ENCODE data around the gene RMND5B.
"Not testable (repeated sequence)": the region's sequence is repeated elsewhere in the genome, so short reads cannot be mapped to it uniquely, and the experiment has no call there.

Gene RMND5B, protein sequence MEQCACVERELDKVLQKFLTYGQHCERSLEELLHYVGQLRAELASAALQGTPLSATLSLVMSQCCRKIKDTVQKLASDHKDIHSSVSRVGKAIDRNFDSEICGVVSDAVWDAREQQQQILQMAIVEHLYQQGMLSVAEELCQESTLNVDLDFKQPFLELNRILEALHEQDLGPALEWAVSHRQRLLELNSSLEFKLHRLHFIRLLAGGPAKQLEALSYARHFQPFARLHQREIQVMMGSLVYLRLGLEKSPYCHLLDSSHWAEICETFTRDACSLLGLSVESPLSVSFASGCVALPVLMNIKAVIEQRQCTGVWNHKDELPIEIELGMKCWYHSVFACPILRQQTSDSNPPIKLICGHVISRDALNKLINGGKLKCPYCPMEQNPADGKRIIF

DNA sequence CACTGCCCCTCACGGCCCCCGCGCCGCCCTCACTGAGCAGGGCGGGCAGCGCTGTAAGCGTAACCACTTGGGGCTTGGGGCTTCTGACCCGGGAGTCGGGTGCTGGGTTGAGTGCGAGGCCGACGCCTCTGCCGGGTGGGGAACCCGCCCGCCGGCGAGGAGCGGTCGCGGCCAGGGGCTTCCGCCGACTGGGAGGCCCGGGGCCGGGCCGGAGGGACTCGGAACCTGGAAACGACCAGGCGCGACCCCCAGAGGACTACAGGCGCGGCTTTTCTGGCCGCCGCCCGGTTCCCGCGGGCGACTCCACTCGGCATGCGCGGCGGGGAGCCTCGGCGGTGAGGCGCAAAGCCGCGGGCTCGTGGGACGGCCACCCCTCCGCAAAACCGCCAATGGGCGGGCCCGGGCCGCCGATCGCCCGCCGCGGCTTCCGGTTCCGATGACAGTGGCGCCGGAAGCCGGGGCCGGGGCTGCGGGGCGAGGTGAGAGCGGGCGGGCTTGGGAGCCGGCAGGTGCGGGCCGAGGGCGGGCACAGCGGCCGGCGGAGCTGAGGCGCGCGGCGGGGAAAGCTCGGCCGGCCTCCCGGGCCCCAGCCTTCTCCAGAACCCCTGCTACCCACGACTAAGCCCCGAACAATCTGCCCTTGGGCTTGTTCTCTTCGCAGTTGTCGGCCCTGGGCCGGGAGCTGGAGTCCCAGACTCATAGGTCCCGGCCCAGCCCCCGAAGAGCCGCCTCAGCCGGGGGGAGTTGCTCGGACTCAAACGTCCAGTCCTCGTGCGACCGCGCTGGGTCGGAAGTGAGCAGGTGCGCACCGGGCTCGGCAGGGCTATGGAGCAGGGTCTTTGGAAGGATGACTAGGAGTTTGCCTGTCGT, at the start of gene RMND5B:
Gene RMND5B, plus strand, starts transcription at position 439 of the 870 bp plus-strand sequence. CDS start 7,106 bp downstream, outside the sequence.
- DNase-seq: peak; percentile 77

DNA sequence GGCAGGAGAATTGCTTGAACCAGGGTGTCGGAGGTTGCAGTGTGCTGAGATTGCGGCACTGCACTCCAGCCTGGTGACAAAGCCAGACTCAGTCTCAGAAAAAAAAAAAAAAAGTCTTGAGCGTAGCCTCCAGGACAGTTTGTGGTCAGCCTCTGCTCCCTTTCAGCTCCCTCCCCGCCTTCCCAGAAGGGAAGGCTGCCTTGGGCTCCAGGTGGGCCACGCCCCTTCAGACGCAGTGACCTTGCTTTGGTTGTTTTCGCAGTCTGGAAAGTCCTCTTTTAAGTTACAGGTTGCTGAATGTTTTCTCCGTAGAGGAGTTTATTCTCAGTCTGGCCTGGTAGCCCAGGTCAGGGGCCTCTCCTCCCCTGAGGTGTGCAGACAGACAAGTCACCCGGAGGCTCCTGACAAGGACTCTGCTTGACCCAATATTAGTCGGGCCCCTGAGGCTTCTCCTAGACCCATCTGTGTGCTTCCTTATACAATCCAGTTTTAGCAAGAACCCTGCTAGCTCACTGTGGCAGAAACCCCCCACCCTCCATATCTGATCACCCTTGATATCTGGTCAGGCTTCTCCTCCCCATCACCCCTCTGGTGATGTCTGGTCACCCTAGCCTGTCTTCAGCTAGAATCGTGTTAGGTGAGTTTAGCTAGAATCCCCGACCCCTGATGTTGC, 49.1 kb upstream of the RMND5B start:
- DNase-seq: no peak

DNA sequence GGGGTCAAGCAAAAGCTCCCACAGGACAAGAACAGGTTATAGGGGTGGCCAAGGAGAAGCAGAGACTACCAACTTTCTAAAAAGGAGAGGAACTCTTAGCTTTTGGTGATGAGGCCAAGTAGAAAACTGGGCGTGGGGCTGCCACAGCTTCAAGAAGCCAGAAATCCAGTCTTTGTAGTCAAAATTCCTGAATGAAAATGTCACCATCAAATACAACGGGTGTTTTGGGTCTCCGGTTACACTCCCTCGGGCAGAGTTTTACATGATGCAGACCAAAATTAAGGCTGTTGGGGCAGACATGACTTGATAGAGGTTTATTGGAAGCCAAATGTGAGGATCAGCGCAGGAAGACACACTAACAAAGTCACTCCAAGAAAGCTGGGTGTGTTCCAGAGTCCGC, 46.9 kb upstream of the RMND5B start:
- no peak for DNase-seq

DNA sequence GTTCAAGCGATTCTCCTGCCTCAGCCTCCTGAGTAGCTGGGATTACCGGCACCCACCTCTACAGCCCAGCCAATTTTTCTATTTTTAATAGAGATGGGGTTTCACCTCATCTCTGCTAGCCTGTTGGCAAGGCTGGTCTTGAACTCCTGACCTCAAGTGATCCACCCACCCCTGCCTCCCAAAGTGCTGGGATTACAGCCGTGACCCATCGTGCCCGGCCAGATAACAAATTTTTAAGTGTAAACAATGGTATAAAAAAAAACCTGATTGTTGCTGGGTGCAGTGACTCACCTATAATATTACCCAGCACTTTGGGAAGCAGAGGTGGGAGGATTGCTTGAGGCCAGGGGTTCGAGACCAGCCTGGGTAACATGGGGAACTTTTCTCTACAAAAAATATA, 45.5 kb upstream of the RMND5B start:
- no peak for DNase-seq

DNA sequence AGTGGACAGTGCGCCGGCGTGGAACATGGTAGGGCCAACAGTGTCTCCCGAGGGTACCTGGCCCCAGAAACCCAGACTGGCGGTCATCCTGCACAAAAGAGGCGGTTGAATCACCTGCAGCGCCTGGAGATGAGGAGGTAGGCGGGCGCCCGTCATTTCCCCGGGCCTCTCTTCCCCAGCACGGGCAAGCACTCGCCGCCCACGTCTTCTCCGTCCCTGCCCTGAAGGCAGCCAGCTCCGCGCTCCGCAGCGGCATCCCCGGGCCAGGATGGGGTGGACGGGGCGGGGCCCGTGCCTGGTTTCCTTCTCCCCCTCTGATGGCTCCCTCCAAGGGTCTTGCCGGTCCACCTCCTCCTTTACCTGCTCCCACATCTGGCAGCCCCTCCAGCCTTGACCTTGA, 44.5 kb upstream of the RMND5B start:
- DNase-seq: no peak

DNA sequence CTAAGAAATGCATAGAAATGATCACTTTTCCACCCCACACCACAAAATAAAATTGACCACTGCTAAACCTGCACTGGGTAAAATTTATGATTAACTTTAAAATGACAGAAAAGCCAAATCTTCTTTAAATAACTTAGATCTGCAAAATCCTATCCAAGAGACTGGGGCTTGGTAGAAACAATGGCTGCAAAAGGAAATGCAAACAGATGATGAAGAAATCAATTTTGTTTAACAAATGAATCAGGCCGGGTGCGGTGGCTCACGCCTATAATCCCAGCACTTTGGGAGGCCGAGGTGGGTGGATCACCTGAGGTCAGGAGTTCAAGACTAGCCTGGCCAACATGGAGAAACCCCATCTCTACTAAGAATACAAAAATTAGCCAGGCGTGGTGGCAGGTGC, 43.6 kb upstream of the RMND5B start:
- not testable (repeated sequence) for DNase-seq

DNA sequence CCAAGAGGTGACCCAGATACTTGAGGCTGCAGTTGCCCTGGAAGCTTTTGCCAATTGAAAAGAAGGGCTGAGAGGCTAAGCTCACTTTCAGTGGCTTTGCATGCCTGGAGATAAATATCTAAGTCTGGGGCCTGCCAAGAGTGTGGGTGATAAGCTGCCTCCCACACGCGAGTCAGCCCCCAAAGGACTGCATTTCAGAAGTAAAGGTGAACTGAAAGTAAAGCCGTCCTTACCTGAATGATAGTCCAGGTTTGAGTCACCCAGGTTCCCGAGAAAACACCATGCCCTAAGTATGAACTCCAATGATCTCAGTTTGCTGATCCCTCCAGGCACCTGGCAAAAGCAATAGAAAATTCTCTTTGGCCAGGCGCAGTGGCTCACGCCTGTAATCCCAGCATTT, 40.0 kb upstream of the RMND5B start:
- no peak for DNase-seq

DNA sequence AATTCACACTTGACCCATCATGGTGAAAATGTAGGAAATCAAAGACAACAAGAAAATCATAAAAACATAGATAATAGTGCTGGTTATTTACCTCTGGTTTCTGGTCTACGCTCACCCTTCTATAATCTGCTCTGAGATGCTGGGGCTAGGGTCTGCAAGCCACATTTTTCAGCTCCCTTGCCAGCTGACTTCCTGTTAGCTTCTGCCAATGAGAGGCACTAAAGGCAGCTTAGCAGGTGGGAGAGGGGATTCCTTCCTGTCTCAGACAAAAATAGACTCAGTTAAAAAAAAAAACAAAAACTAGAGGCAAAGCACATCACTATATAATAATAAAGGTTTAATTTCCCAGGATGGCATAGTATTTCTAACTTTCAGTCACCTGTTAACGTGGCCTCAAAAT, 37.7 kb upstream of the RMND5B start:
- DNase-seq: no peak

DNA sequence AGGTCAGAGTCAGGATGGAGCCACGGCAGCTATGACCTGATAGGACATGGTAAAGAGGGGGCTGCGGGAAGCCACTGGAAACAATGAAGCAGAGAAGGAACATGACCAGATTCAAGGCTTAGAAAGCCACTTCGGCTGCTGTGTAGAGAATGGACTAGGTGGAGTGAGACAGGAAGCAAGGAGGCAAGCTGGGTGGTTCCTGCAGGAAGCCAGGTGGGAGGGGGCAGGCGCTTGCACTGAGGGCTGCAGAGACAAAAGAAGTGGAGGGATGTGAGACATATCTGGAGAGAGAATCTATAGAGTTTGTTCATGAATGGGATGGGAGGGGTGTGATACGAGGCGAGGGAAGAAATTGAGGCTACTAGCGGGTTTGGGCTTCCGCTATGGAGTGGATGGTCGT, 36.5 kb upstream of the RMND5B start:
- DNase-seq: no peak

DNA sequence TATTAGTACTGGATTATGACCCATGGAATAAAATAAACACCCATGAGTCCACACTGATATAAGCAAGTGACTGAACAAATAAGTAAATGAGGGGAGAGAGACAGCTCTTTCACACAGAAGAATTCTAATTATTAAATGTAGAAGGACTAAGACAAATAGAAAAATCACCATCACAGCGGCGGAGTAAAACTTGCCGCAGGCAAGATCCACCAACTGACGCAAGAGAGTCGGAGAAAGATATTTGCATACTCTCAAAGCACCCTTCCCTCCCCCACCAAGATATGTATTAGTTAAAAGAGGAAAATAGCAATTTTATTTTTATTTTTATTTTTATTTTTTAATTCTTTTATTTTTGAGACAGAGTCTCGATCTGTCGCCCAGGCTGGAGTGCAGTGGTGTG, 32.1 kb upstream of the RMND5B start:
- DNase-seq: no peak

DNA sequence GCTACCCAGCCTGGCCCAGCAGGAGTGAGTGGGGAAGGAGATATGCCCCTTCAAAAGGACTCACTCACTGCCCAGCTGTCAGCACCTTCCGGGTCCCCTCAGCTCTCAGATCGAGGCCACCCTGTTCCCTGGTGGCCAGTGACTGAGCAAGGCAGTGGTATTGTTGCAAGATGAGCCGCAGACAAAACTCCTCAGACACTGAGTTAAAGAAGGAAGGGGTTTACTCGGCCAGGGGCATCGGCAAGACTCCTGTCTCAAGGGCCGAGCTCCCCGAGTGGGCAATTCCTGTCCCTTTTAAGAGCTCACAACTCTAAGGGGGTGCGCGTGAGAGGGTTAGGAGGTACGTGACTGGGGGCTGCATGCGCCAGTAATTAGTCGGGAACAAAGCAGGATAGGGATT, 27.2 kb upstream of the RMND5B start:
- DNase-seq: no peak

DNA sequence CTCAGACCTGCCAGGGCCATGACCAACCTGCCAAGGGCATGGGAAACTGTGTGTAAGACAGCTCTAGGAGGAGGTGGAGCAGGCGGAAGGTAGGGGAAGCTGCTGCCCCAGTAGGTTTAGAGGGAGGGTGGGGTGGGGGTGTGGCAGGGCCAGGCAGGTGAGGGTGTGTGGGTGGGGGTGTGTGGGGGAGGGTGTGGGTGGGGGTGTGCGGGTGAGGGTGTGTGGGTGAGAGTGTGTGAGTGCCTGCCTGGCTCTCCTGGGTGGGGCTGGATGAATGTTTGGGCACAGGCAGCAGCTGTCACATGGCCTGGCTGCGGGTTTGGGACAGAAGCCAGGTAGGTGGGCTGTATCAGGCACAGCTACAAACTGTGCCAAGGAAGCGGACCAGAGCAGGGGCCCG, 26.3 kb upstream of the RMND5B start:
- DNase-seq: no peak

DNA sequence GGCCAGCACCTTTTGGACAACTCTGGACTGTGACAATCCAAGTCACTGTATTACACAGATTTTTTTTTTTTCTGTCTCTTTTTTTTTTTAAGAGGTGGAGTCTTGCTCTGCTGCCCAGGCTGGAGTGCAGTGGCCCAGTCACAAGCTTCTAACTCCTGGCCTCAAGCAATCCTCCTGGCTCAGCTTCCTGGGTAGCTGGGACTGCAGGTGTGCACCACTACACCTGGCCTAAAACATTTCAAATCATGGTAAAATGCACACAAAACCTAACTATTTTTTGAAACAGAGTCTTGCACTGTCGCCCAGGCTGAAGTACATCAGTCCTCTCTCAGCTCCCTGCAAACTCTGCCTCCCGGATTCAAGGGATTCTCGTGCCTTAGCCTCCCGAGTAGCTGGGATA, 24.7 kb upstream of the RMND5B start:
- DNase-seq: no peak

DNA sequence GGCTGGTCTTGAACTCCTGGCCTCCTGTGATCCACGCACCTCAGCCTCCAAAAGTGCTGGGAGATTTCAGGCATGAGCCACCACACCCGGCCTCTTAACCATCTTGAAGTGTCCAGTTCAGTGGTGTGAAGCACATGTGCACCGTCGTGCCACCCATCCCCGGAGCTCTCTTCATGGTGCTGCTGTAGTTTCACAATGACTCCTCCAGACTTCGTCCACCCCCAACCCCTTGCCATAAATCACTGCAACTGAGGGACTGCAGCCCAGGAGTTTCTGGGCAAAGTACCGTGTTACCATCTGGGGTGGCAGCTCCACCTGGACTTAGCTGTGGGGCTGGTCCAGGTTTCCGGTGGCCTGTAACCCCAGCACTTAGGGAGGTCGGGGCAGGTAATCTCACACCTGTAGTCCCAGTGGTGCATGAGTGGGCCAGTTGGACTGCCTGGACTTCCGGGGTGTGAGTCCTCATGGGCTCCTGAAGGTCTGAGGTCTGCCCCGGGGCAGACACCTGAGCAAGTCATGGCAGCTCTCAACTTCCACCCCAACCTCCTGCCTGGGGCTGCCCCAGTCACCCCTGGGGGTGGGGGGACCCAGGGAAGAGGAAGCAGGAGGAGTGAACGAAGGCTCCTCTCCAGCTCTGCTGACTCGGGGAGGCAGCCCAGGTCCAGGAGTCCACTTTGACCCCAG, 24.1 kb upstream of the RMND5B start:
- no peak for DNase-seq

DNA sequence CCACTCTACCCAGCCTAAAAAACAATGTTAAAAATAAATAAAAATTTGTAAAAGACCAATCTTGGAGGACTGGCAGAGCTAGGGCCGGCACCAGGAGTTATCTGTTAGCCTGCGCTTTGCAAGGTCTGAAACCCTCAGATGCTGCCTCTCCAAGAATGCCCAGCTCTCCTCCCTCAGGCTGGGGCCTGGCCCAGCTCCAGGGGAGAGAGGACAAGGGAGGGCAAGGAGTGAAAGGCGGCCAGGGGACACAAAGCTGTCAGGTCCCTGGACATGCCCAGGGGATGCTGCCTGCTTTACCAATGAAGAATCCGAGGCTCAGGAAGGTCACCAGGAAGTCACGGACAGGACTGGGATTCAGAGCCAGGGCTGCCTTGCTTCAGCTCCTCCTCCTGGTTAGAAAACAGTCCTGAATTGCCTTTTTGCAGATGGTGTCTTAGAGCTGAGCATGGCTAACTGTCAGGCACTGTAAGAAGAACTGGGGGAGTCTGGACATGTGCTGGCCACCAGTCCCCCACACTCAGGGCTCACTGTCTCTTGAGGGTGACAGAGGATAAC, 23.0 kb upstream of the RMND5B start:
- no peak for DNase-seq

DNA sequence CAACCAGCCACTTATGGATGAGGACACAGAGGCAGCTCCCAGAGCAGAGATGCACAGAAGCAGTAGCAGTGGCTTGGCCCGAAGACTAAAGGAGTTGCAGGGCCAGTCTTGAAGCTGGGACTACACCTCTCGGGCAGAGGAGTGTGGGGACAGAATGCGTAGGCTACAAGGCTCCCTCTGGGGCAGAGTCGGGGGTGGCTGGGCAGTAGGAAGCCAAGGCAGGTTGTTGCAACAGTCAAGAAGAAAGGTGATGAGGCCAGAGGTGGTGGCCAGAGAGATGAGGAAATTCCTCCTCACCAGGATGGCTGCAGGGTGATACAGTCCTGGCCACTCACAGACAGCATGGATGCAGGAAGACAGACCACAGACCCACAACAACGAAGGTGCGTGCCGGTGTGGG, 22.4 kb upstream of the RMND5B start:
- DNase-seq: no peak

DNA sequence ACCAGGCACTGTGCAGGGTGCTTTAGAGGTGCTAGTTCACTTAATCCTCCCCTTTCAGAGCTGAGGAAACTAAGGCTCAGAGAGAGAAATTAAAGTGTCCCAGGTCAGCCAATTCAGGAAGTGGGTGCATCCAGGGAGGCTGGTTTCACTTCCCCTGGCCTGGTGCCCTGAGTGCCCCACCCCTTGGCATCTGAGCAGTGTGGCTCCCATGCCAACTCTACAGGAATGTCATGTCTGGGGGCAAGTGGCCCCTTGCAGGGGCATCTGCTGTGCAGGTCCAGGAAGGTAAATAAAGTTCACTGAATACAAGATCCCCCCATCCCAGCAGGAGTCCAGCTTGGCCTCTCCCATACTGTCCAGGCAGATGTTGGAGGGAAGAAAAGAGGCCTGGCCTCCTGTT, 21.8 kb upstream of the RMND5B start:
- no peak for DNase-seq

DNA sequence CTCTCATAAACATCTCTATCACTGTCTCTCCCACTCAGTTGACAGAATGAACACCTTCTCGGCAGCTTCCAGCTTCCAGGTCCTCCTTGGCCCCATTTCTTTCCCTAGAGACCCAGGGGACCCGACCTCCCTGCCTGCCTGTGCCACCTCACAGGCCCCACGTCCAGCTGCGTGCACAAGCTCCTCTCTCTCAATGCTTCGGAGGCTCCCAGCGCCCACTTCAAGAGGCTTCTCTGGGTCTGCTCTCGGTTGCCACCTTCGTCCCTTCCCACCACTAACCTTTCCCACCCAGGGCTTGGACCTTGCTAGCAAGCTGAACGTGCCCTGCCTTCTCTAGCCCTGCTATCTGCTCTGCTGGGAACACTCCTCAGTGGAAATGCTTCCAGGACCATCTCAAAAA, 20.3 kb upstream of the RMND5B start:
- DNase-seq: no peak

DNA sequence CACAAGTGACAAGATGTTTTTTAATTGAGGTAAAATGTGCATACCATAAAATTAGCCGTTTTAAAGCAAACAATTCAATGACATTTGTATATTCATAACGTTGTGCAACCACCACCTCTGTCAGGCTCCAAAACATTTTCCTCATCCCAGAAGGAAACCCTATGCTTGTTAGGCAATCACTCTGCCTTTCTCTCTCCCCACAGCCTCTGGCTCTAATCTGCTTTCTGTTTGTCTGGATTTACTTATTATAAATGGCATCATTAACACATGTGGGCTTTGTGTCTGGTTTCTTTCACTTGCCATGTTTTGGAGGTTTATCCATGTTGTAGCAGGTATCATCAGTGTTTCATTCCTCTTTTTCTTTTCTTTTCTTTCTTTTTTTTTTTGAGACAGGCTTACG, 18.9 kb upstream of the RMND5B start:
- peak; percentile 30 for DNase-seq

DNA sequence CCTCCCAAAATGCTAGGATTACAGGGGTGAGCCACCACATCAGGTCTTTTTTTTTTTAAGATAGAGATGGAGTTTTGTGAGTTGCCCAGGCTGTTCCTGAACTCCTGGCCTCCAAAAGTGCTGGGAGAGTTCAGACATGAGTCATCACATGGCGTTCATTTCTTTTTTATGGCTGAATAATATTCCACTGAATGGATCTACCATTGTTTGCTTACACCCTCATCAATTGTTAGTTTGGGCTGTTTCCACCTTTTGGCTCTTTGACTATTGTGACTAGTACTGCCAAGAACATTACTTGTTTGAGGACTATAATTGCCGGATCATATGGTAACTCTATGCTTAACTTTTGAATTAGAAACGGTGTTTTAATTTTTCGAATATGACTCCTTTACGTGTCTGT, 18.3 kb upstream of the RMND5B start:
- no peak for DNase-seq

DNA sequence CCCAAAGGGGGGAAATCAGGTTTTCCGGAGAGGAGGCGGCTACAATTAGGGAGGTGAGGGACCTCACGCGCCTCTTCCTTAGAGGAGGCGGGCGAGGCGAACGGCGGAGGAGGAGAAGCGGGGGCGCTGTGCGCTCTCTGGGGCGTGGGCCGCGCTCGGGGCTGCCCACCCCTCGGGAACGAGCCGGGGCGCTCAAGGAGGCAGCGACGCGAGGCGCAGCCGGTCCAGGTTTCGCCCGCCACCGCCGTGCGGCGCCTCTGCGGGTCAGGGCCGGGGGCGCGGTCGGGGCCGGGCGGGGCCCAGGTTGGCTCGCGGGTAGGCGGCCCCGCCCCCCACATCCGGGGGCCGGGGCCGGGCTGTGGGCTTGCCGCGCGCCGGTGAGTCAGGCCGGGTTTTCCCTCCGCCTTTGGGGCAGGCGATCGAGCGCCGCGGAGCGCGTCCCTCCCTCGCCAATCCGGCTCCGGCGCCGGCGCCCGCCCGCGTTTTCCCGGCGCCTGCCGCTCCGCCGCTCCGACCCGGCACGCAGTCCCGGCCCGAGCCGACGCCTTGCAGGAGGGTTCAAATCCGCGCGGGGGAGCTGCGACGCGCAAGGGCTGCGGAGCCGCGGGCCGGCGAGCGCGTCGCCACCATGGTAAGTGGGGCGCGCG, 17.6 kb upstream of the RMND5B start, which contains the start of gene N4BP3:
Gene N4BP3, plus strand, starts transcription at position 392 of the 647 bp plus-strand sequence. CDS start 6,052 bp downstream, outside the sequence.
- peak; percentile 42 for DNase-seq

DNA sequence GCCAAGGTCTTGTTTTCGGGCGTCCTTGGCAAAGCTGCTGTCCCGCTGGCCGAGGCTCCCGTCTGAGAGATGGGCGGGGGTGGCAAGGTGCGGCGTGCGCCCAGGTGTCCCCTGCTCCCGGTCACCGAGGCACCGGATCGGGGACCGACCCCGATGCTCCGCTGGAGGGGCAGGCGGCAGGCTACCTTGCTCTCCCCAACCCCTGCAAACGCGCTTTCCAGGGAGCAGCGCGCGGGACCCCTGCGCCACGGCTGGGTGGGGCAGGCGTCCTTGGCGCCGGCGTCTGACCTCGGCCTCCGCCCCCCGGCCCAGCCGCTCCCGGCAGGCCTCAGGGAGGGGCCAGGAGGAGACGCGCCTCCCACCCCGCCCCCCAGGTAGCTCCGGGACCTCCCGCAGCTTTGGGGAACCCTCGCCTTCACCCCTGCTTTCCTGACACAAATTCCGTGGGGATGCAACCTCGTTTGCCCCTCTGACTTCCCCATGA, 16.9 kb upstream of the RMND5B start:
- no peak for DNase-seq
